NCI-H510A (cell line): ENCODE results near the gene CDYL.

Experiments
- DNase-seq: peaks from one replicate; lab custom pipeline; 2025; lab: John Stamatoyannopoulos, UW

The CDYL gene

DNA sequence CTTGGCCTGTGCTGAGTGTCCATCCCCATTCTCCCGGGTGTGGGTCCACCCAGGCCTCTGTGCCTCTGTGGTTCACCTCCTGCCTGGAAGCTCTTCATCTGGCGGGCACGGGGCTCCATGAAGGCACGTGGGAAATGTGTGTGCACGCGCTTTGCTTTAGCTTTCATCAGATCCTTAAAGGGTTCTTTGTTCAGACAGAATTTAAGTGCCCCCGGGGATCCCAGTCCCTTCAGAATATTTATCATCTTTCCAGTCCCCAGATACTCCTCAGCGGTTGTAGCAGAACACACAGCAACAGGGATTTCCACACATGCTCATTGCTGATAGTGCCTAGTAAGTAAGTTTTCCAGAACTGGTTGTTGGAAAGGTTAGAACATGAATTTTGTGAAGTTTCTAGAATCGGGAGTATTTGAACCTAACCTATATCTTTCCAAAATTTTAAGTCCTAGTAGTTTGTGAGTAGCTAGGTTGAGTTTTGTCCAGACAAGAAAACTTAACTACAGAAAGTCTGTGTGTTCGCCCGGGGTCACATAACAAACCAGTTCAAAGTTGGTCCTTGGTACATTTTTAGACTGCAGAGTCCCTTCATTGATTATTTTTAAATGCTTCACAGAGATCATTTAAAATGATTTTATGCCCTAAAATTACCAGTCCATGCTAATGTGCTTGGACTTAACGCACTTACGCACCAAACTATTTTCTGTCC is 159.9 kb downstream of the CDYL start:
- DNase-seq = no peak

DNA sequence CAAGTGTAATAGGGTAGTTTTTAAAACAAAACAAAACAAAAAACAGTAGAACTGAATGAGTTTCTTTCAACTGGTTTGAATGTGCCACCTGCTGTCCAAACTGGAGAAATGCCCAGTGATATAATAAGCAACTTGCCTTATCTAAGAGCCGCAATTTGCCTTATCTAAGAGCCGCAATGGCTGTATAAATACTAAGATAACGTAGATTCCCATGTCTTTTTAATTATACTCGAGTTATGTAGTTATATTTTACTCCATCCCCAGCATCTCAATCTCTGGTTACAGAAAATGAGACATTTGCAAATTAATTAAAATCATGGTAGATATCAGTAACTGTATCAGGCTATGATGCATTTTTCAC is 160.5 kb downstream of the CDYL start:
- DNase-seq = no peak

DNA sequence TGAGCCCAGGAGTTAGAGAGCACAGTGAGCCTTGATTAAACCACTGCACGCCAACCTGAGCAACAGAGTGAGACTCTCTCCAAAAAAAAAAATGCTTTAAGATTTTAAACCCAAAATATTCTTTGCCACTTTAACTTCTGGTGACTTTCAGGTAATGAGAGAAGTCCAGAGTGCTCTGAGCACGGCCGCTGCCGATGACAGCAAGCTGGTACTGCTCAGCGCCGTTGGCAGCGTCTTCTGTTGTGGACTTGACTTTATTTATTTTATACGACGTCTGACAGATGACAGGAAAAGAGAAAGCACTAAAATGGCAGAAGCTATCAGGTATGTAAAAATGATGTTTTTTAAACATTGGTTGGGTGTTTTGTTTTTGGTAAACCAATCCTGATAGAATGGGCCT is 161.2 kb downstream of the CDYL start:
- no peak for DNase-seq

DNA sequence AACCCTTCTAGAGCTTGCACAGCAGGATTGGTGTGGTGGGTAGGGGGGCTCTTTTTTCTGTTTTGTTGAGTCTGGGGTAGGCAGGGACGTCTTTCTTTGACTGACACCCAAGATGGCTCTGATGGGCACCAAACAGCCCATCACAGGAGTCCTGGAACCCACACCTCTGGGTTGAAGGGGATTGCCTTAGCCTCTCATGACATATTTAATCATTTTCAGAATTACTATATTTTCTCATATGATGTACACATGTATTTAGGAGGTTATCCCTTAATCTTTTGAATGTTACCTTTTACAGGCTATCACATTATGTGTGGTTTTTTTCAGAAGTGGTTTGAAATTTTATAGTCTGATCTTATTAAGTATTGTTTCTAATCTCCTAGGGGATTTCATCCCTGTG is 163.0 kb downstream of the CDYL start:
- DNase-seq = no peak

DNA sequence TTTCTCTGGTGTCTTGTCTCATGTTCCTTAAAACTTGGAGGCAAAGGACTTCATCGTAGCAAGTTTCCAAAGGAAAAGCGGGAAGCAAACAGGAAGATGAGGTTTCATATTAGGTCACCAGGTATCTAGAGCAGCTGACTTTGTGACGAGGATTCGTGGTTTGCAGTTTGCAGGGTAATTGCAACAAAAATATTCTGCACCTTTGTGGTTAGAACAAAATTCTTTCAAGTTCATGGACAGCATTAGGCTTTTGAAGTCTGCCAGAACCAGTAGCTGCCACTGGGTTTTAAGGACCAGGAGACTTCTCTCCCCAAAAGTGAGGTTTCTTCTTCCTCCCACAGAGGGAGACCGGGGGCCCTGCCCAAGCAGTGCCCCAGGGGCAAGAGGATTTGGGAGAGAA is 164.2 kb downstream of the CDYL start:
- DNase-seq = no peak

DNA sequence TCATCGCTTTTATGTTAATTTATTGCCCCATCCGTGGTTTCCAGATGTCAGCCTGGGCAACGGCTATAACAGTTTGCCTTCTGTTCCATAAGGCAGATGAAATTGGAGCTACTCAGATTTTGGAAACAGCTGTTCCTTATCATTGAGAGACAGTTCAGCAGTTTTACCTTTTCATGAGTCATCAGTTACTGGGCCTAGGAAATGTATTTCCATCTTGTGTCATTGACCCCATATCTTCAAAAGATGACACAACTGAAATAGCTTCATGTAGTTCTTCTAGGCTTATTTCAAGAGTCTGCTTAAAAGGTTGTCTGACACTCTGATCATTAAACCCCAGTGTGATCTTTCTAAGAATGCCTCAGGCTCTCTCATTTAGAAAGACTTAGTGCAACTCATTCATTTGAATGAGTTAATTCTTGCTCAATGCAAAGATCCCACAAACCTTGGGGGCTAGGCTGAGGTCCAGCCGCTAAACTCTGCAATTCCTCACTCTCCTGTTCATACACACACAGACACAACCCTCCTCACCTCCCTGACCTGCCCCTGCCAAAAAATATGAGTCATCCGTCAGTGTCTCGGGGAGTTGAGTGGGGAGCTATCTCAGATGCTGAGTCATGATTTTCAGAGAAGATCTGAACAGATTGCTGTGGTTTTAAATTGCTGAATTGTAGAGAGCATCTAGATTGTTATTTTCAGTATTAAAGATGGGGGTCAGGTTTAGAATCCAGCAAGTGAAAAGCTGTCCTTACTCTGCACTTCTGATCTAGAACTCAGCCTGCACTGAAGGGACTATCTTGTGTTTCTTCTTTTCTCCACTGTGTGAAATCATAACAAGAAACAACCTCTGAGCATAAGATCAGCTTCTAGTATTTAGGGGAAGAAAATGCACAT is 165.8 kb downstream of the CDYL start:
- no peak for DNase-seq

DNA sequence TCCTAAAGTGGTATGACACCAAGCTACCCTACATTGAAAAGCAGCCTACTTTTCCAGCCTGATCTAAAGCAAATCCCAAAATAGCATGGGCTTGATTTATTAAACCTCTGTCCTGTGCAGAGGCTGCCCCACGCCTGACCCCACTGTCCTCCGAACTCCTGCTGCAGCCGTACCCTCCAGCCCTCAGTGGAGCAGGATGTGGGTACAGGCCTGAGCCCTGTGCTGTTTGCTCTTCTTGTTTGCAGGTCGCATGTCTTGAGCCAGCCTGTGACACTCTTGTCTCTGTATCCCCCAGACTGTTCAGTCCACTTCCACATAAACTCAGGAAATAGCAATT is 166.4 kb downstream of the CDYL start:
- no peak for DNase-seq

DNA sequence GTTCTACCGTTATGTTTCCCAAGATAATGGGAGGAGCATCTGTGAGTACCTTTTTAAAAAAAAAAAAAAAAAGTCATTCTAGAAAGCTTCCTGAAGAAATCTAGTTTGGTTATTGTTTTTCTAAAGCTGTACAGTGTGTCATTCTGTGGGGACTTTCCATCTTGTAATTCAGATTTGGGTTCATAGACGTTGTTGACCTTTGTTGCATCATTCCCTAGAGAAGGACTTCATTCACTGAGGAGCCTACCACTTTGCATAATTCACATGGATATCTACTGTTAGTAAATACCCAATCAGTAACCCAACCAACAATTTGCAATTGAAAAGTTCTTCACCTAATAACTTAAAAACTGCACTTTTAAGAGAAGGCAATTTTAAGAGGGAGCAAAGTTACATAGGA is 167.5 kb downstream of the CDYL start:
- DNase-seq = no peak

DNA sequence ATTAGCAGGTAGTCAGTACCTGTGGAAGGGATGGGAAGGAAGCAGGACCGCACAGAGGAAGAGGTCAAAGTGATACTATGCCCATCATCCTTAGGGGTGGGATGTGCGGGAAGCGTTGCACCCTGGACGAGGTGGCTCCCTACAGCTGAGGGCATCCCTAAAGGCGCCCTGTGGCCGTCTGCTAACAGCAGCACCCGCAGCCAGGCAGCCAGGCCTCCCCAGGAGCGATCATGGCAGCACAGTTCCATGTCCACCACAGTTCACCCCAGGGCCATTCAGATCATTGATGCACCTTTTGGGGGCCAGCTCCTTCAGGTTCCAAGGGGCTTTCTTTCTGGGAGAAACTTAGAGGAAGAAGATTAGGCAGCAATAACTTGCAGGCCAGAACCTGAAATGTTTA is 168.1 kb downstream of the CDYL start:
- no peak for DNase-seq

DNA sequence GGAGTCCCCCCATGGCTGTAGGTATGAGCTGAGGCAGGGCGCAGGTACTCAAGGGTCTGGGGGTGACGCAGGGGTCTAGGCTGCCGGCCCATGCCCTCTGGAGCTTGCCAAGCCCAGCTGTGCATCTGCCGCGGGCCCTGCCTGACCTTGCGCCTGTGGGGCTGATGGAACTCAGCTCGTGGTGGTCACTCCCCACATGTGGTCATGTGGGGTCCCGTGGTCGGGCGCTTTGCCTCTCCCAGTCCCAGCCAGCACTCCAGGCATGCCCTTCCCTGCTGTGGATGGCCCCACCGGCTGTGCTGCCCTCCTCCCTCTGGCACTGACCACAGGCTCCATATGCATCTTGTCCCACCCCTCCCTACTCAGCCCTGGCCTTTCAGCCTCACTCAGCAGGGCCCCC is 170.3 kb downstream of the CDYL start:
- DNase-seq = no peak

DNA sequence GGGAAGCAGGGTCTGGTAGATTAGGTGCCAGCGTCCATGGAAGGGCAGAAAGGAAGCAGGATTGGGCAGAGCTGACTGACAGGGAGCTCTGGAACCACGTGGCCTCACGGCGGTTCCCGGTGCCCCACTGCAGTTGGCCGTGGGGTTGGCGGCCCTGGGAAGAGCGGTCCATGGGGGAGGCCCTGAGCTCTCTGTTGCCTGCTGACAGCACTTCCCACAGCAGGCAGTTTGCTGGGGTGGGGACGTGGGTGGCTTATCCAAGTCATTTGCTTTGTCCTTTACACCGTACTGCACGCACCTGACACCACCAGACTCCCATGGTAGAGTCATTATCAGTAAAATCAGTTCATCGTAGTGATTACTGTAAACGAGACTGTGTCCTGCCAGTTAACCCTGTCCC is 171.5 kb downstream of the CDYL start:
- DNase-seq = no peak

DNA sequence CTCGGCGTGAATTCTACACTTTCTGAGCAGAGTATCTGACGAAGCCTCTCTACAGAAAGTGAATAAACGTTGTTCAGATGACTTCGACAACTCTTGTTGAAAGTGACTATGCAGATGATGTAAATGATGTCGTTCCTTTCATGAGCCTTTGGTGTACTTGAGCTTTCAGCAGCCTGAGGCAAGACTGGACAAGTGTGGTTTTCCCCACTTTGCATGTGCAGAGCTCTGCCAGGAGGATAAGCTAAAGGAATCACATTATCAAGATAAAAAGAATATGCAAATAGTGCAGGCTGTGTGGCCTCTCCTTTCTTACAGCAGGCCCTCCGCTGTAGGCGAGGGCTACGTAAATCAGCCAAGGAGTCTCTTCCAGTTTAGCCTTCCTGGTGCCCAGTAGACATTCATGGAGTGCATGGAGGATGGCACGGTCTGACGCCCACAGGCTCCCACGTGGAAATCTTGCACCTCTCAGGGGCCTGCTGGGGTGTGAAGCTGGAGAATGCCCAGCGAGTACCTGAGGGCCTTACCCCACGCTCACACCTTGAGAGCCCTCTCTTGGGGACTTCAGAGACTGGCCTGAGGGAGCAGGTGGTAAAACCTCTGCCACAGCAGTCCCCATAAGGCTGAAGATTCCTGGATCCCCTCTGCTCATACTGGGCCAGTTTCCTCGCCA is 172.7 kb downstream of the CDYL start:
- no peak for DNase-seq

DNA sequence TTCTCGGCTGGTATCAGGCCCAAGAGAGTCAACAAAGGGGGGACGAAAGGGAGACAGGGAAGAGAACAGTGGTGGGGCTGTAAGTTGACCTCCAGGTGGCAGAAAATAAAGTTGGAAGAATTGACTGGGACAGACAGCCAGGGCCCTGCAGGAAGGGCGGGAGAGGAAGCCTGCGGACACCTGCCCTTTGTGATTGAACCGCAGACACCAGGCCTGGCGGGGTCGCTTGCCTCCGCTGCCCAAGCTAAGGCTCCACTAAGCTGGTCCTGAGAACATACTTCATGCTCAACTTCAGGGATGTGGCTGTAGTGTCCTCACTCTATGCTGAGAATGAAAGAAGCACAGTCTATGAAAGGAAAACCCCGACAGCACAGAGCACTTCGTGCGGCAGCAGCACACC is 173.9 kb downstream of the CDYL start:
- DNase-seq = no peak

DNA sequence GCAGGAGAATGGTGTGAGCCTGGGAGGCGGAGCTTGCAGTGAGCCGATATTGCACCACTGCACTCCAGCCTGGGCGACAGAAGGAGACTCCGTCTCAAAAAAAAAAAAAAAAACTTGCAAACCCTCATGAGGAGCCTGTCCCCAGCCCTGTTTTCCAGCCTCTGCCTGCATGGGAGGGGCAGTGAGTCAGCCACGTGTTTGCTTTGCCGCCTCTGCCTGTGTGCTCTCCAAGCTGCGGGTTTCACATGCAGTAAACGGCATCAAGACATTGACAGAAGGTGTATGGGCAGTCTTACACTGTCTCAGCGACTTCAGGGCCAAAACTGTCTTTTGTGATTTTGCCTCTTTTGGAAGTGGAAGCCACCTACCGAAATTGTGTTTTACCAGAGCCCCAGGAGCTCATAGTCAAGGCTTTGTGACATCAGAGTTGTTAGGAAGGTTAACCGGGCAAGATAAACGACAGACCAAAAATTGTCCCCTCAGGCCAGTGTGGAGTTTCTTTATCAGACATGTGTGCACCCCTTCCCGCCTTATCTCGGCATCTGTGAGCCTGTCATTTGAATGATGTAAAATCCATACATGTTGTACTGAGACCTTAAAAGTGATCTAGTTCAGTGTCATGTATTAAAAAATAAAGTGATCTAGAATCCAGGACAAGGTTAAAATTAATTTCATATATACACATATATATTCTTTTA is 174.8 kb downstream of the CDYL start:
- DNase-seq = no peak

DNA sequence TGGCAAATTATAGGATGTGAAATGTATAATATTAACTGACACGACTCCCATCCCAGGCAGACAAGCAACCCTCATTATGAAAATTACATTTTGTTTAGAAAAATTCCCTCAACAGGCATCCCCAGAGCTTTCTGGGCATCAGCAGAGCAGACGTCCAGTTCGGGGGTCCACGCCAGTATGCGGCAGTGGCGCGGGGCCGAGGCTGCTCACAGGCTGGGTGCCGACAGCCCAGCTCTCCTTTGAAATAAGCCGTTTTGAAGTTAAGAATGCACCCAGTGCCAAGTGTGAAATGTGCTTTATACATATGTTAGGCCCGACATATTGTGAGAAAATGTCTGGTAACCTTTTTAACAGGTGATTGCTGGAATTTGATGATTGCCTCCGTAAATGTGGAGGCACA is 177.2 kb downstream of the CDYL start:
- no peak for DNase-seq

DNA sequence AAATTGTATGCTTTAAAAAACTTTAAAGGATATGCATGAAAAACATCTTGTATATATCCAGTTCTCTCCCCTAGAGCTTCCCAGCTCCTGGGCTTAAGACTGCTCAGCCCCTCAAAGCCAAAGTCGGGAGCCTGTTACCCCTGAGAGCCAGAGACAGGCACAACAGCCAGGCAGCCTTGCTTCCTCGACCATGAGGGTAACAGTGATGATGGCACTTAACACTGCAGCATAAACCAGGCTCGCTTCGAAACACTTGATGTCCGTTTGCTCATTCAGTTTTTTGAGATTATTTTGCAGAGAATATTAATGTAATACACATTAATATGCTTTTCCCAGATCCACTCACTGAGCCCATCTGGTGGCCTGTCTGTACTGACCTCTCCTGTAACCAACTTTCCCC is 180.4 kb downstream of the CDYL start:
- DNase-seq = no peak

DNA sequence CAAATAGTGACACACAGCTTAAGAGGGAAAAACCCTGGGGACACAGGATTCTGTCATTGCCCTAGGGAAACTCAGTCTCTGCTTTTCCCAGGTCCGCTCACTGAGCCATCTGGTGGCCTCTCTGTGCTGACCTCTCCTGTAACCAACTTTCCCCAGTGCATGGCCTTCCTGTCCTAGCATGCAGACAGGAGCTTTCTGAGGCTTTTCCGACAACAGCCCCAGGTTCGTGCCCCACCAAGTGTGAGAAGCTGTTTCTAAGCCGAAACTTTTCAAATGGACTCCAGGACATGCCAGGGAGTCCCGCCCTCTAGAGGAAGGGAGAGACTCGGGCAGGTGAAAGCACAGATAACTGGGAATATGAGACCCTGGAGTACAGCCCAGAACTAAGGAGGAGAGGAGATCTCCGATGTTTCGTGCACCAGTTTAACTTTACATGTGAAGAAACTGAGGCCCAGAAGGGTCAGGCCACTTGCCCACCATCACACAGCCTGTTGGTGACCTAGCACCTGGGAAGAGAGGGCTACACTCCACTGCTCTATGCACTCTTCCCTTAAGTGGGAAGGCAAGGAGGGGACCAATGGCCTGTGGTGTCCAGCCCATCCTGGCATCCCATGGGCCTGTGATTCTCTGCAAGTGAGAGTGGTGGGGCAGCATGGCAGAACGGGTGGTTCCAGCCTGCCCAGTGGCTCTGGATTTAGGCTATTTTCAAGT is 181.5 kb downstream of the CDYL start:
- no peak for DNase-seq

DNA sequence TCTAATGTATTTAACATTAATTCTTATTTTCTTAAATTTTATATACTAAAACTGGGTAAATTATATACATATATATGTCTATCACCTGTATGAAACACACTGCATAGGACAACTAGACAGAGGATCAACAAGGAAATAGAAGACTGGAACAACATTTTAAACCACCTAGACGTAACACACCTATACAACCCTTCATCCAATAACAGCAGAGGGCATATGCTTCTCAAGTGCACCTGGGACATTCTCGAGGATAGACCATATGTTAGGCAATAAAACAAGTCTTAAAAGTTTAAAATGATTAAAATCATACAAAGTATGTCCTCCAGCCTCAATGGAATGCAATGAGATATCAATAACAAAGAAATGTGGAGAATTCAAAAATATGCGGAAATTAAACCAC is 182.4 kb downstream of the CDYL start:
- no peak for DNase-seq

DNA sequence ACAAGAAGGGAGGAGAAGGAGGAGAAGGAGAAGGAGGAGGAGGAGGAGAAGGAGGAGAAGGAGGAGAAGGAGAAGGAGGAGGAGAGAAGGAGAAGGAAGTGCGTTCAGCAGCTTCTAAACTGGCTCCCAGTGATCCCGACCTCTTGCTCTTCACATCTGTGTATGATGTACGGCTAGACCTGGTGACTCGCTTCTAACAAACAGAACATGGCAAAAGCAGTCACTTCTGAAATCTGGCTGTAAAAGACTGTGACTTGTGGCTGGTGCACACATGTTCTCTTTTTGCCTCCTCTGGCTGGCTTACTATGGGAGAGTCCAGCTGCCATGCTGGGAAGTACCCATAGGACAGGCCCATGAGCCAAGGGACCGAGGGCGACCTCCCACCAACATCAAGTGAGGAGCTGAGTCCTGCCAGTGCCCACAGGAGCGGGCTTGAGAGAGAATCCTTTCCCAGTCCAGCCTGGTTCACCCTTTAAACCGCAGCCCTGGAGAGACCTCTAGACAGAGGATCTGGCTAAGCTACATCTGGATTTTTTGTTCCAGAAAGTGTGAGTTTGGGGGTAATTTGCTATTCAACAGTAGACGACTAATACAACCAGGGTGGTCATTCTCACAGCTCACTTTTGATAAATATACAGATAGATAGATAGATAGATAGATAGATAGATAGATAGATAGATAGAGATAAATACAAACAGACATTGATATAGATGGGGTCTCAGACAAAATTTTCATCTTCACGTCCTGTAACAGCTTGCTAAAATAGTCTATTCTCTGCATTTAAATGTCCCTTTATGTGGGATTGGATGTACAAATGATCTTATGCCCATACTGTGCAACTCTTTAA is 185.3 kb downstream of the CDYL start:
- DNase-seq = no peak

DNA sequence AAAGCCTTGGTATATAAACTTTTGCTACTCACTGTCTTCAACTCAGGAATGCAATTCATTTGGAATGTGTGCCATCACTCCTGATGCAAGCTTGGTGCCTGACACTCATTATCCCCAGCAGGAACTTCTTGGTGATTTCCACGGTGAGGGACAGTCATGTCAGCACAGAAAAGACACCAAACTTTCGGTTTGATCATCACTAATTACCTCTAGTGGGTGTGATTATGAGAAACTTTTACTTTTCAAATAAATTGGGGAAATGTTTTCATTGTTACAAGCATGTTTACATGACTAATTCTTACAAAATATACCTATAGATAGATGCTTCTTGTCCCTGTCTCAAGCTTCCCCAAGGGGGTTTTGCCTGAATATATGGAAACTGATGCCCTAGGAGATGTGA is 186.7 kb downstream of the CDYL start:
- no peak for DNase-seq
